SK-N-SH (cell line): ENCODE measurements around the gene TBL3.

ENCODE experiments used
- JUND ChIP-seq: IDR thresholded peaks from 2 replicates; pipeline ENCODE4 v1.4.0; 2012
- TF ChIP-seq, protein P1 (sequence below): fragments of 200-600 bp; sonication (generic); IDR thresholded peaks from 2 replicates; pipeline ENCODE4 v1.6.1; 2017; ENCODE audit warnings: antibody characterized with exemption, mild to moderate bottlenecking, moderate library complexity

DNA sequence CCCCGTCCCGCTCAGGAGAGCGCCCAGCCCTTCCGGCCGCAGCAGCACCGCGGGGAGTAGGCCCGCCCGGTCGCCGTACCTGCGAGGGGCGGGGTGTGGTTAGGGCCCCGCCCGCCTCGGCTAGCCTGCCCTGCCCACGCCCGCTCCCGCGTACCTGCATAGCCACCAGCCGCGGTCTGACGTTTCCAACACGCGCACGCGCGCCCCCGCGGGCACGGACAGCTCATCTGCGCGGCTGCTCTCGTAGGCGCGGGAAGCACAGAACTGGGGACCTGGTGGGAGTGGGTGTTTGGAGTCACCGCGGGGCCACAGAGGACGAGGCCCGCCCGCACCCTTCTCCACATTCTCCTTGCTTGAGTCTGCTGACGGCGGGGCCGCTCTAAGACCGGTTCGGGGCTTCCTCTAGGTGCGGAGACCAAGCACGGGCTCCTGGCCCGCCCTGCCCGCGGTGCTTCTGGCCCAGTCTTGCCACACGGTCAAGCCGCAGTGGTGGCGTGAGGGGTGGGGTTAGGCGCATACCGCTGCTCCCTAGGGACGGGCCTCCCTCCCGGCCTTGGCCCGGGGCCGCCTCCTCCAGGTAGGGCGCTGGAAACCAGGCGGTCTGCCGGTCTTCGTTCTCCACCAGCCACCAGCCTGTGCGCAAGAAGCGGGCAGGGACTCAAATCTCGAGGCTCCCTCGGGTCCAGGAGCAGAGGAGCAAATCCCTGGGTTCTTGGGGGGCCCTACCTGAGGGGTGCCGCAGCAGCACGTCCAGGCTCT lies 7.6 kb downstream of the TBL3 start:
- TF ChIP-seq, protein P1, sequence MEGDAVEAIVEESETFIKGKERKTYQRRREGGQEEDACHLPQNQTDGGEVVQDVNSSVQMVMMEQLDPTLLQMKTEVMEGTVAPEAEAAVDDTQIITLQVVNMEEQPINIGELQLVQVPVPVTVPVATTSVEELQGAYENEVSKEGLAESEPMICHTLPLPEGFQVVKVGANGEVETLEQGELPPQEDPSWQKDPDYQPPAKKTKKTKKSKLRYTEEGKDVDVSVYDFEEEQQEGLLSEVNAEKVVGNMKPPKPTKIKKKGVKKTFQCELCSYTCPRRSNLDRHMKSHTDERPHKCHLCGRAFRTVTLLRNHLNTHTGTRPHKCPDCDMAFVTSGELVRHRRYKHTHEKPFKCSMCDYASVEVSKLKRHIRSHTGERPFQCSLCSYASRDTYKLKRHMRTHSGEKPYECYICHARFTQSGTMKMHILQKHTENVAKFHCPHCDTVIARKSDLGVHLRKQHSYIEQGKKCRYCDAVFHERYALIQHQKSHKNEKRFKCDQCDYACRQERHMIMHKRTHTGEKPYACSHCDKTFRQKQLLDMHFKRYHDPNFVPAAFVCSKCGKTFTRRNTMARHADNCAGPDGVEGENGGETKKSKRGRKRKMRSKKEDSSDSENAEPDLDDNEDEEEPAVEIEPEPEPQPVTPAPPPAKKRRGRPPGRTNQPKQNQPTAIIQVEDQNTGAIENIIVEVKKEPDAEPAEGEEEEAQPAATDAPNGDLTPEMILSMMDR, result no peak
- no peak for TF ChIP-seq JUND
